HEK293 (cell line): ENCODE measurements around the gene HLA-DMB.

ENCODE experiments used
- CTCF ChIA-PET: fragments of 350-600 bp; formaldehyde crosslinking; extraction: SDS; loops from one replicate; lab custom pipeline; 2021; ENCODE audit warnings: antibody characterized with exemption; lab: Yijun Ruan, JAX
- POLR2A ChIA-PET: fragments of 300-600 bp; formaldehyde crosslinking; extraction: SDS; loops from one replicate; lab custom pipeline; 2020; ENCODE audit warnings: antibody characterized with exemption, inconsistent platforms; lab: Yijun Ruan, JAX
- H3K27ac ChIP-seq: fragments of 200-500 bp; sonication (Bioruptor generic); 2 replicates; pipeline ENCODE4 v1.5.1; 2014; ENCODE audit warnings: low read depth, low read length, control low read depth, inconsistent platforms; ENCODE audit errors: extremely low read depth
- H3K36me3 ChIP-seq, 2 experiments: fragments of 200-500 bp in 1 of 2; sonication (Bioruptor generic) in 1 of 2; 1 replicate in 1 of 2; 2 replicates in 1 of 2; pipeline ENCODE4 v1.5.1; 2014 to 2017; ENCODE audit warnings: inconsistent platforms in 2 of 2, low read length in 2 of 2; ENCODE audit not compliant: control insufficient read depth in 2 of 2, insufficient read depth in 1 of 2
- H3K4me1 ChIP-seq: fragments of 200-500 bp; sonication (Bioruptor generic); 2 replicates; pipeline ENCODE4 v1.5.1; 2014; ENCODE audit warnings: mild to moderate bottlenecking, low read length, inconsistent platforms; ENCODE audit not compliant: control insufficient read depth, insufficient read depth
- H3K4me3 ChIP-seq: 2 replicates; pipeline ENCODE4 v1.5.1; 2011; ENCODE audit warnings: low read depth, mild to moderate bottlenecking, control low read depth, low read length, moderate library complexity
- H3K9me3 ChIP-seq: fragments of 200-500 bp; sonication (Bioruptor generic); 2 replicates; pipeline ENCODE4 v1.5.1; 2014; ENCODE audit warnings: low read depth, low read length, inconsistent platforms; ENCODE audit not compliant: control insufficient read depth, insufficient read depth
- GFI1B ChIP-seq: fragments of 450-650 bp; formaldehyde crosslinking; IDR thresholded peaks from 2 replicates; pipeline ENCODE4 v1.5.1; 2016; ENCODE audit warnings: missing biosample characterization, missing genetic modification characterization
- OVOL3 ChIP-seq: fragments of 450-650 bp; formaldehyde crosslinking; IDR thresholded peaks from 2 replicates; pipeline ENCODE4 v1.5.1; 2016; ENCODE audit warnings: missing biosample characterization, missing genetic modification characterization
- PRDM6 ChIP-seq: fragments of 450-650 bp; formaldehyde crosslinking; IDR thresholded peaks from 2 replicates; pipeline ENCODE4 v1.5.1; 2017; ENCODE audit warnings: missing biosample characterization, missing genetic modification characterization
- ZFP69B ChIP-seq: fragments of 450-650 bp; formaldehyde crosslinking; IDR thresholded peaks from 2 replicates; pipeline ENCODE4 v1.5.1; 2016; ENCODE audit warnings: missing biosample characterization, missing genetic modification characterization
- ZNF140 ChIP-seq: fragments of 450-650 bp; formaldehyde crosslinking; IDR thresholded peaks from 2 replicates; pipeline ENCODE4 v1.5.1; 2016; ENCODE audit warnings: missing biosample characterization, missing genetic modification characterization
- ZNF155 ChIP-seq: fragments of 450-650 bp; formaldehyde crosslinking; IDR thresholded peaks from 2 replicates; pipeline ENCODE4 v1.5.1; 2016; ENCODE audit warnings: missing biosample characterization, missing genetic modification characterization
- ZNF2 ChIP-seq: fragments of 450-650 bp; formaldehyde crosslinking; IDR thresholded peaks from 2 replicates; pipeline ENCODE4 v1.5.1; 2016; ENCODE audit warnings: missing biosample characterization, missing genetic modification characterization
- ZNF202 ChIP-seq: fragments of 450-650 bp; formaldehyde crosslinking; IDR thresholded peaks from 2 replicates; pipeline ENCODE4 v1.5.1; 2016; ENCODE audit warnings: missing biosample characterization, missing genetic modification characterization, borderline replicate concordance
- ZNF26 ChIP-seq: fragments of 450-650 bp; formaldehyde crosslinking; IDR thresholded peaks from 2 replicates; pipeline ENCODE4 v1.5.1; 2016; ENCODE audit warnings: missing biosample characterization, missing genetic modification characterization
- ZNF311 ChIP-seq: fragments of 450-650 bp; formaldehyde crosslinking; IDR thresholded peaks from 2 replicates; pipeline ENCODE4 v1.5.1; 2017; ENCODE audit warnings: missing biosample characterization, missing genetic modification characterization, borderline replicate concordance
- ZNF350 ChIP-seq: fragments of 450-650 bp; formaldehyde crosslinking; IDR thresholded peaks from 2 replicates; pipeline ENCODE4 v1.5.0; 2017; ENCODE audit warnings: missing biosample characterization, mild to moderate bottlenecking, missing genetic modification characterization
- ZNF513 ChIP-seq: fragments of 450-650 bp; IDR thresholded peaks from 2 replicates; pipeline ENCODE4 v1.5.1; 2018; ENCODE audit warnings: missing biosample characterization, missing genetic modification characterization
- ZNF518A ChIP-seq: fragments of 450-650 bp; formaldehyde crosslinking; conservative IDR thresholded peaks from 2 replicates; pipeline ENCODE4 v1.5.1; 2016; ENCODE audit warnings: low read depth, missing biosample characterization, missing genetic modification characterization
- ZNF555 ChIP-seq: fragments of 450-650 bp; formaldehyde crosslinking; conservative IDR thresholded peaks from 2 replicates; pipeline ENCODE4 v1.5.1; 2017; ENCODE audit warnings: missing biosample characterization, mild to moderate bottlenecking, missing genetic modification characterization, inconsistent platforms
- ZNF561 ChIP-seq: fragments of 450-650 bp; IDR thresholded peaks from 2 replicates; pipeline ENCODE4 v1.5.1; 2018; ENCODE audit warnings: missing biosample characterization, missing genetic modification characterization, borderline replicate concordance
- ZNF585B ChIP-seq: fragments of 450-650 bp; formaldehyde crosslinking; IDR thresholded peaks from 2 replicates; pipeline ENCODE4 v1.5.1; 2016; ENCODE audit warnings: missing biosample characterization, missing genetic modification characterization
- ZNF623 ChIP-seq: fragments of 450-650 bp; formaldehyde crosslinking; IDR thresholded peaks from 2 replicates; pipeline ENCODE4 v1.5.1; 2016; ENCODE audit warnings: missing biosample characterization, missing genetic modification characterization
- ZNF639 ChIP-seq: fragments of 450-650 bp; formaldehyde crosslinking; IDR thresholded peaks from 2 replicates; pipeline ENCODE4 v1.5.1; 2016; ENCODE audit warnings: missing biosample characterization, missing genetic modification characterization
- ZNF747 ChIP-seq: fragments of 450-650 bp; formaldehyde crosslinking; IDR thresholded peaks from 2 replicates; pipeline ENCODE4 v1.5.1; 2016; ENCODE audit warnings: missing biosample characterization, missing genetic modification characterization
- ZNF843 ChIP-seq: fragments of 450-650 bp; formaldehyde crosslinking; IDR thresholded peaks from 2 replicates; pipeline ENCODE4 v1.5.1; 2016; ENCODE audit warnings: missing biosample characterization, missing genetic modification characterization
- ZSCAN16 ChIP-seq: fragments of 450-650 bp; formaldehyde crosslinking; IDR thresholded peaks from 2 replicates; pipeline ENCODE4 v1.5.1; 2016; ENCODE audit warnings: missing biosample characterization, missing genetic modification characterization

The HLA-DMB gene

GRCh38 chr6:32962213-32962826 lies 21.5 kb upstream of the HLA-DMB start:
- H3K4me3 ChIP-seq, result no peak overlapping the region
- H3K27ac ChIP-seq, result no peak overlapping the region
- H3K36me3 ChIP-seq, result no peaks in the 10 kb centered on the region
- no peak for TF ChIP-seq GFI1B
- TF ChIP-seq ZNF513, result no peak
- TF ChIP-seq ZNF623 (tag by site-specific recombination), result no peak
- no peak for TF ChIP-seq ZNF585B (tag by site-specific recombination)
- TF ChIP-seq ZNF26 (tag by site-specific recombination), result no peak
- no peak for TF ChIP-seq ZNF747
- TF ChIP-seq PRDM6 (tag by site-specific recombination), result peak; percentile 44
- TF ChIP-seq, all 188 proteins: peak for 1
- Histone ChIP-seq H3K4me1 (peaks cover 10% of the 10 kb centered on the region), H3K9me3 (no peaks in the 10 kb centered on the region)
- POLR2A ChIA-PET, result interaction anchor here (1.0 to 3.6 kb wide), 2 partner anchors 8 to 10 kb away, joined by 3 to 30 read pairs; no protein-coding TSS in a partner anchor
- CTCF ChIA-PET, result interaction anchor here (0.6 to 18.0 kb wide), 9 partner anchors 8 to 210 kb away, joined by 3 to 344 read pairs (median 3); partner anchors contain the start of gene HLA-DMA

GRCh38 chr6:32960563-32960962 lies 19.7 kb upstream of the HLA-DMB start:
- no peaks in the 10 kb centered on the region for H3K36me3 ChIP-seq
- TF ChIP-seq ZNF2 (tag by site-specific recombination), result no peak
- no peak for TF ChIP-seq OVOL3 (tag by site-specific recombination)
- no peak for TF ChIP-seq ZFP69B
- no peak for TF ChIP-seq ZNF561 (tag by site-specific recombination)
- TF ChIP-seq ZNF518A, result no peak
- TF ChIP-seq ZNF202 (tag by site-specific recombination), result no peak
- no peak for TF ChIP-seq ZNF140 (tag by site-specific recombination)
- no peak for TF ChIP-seq ZNF555 (tag by site-specific recombination)
- no peak for TF ChIP-seq ZNF155 (tag by site-specific recombination)
- TF ChIP-seq ZNF350 (tag by site-specific recombination), result no peak
- no peak for TF ChIP-seq ZNF639 (tag by site-specific recombination)
- TF ChIP-seq ZNF843 (tag by site-specific recombination), result no peak
- TF ChIP-seq ZNF311 (tag by site-specific recombination), result no peak
- no peak for TF ChIP-seq PRDM6 (tag by site-specific recombination)
- TF ChIP-seq ZSCAN16 (tag by site-specific recombination), result no peak
- TF ChIP-seq, all 188 proteins: peak for 0
- CTCF ChIA-PET, result interaction anchor here (4.8 to 18.0 kb wide), 3 partner anchors 6 to 27 kb away, joined by 28 to 344 read pairs (median 193); partner anchors contain the start of gene HLA-DMA
- Histone ChIP-seq H3K9me3 (no peaks in the 10 kb centered on the region), H3K4me1 (no peaks in the 10 kb centered on the region), H3K27ac (no peak overlapping the region), H3K4me3 (no peak overlapping the region)
- POLR2A ChIA-PET, result no interaction called here
